ENCODE results near the gene BZW2.

Gene BZW2

DNA sequence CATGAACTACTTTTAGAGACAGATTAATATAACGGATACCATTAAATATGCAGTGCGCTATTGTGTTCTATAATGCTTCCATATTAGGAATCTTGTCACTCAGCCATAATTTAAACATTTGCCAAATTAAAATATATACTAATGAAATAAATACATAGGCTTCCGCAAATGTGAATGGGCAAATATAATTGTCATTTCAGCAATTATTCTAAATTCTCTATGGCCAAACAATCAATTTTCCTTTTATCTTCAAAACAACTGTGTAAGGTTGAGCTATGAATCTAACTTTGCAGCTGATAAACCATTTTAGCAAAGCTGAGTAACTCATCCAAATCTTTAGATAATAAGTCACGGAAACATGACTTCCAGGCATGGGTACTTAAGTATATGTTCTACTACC, 86.8 kb downstream of the BZW2 start:
- no peak overlapping the region for H3K4me3 ChIP-seq (ENCODE audit: control insufficient read depth, low read depth, low read length)
- DNase-seq (ENCODE audit: low read depth) = no peak
- TF ChIP-seq, protein P1, sequence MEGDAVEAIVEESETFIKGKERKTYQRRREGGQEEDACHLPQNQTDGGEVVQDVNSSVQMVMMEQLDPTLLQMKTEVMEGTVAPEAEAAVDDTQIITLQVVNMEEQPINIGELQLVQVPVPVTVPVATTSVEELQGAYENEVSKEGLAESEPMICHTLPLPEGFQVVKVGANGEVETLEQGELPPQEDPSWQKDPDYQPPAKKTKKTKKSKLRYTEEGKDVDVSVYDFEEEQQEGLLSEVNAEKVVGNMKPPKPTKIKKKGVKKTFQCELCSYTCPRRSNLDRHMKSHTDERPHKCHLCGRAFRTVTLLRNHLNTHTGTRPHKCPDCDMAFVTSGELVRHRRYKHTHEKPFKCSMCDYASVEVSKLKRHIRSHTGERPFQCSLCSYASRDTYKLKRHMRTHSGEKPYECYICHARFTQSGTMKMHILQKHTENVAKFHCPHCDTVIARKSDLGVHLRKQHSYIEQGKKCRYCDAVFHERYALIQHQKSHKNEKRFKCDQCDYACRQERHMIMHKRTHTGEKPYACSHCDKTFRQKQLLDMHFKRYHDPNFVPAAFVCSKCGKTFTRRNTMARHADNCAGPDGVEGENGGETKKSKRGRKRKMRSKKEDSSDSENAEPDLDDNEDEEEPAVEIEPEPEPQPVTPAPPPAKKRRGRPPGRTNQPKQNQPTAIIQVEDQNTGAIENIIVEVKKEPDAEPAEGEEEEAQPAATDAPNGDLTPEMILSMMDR (conservative IDR thresholded peaks at IDR 0.05; ENCODE audit: control insufficient read depth, insufficient read depth, low read depth, low read length) = no peak

DNA sequence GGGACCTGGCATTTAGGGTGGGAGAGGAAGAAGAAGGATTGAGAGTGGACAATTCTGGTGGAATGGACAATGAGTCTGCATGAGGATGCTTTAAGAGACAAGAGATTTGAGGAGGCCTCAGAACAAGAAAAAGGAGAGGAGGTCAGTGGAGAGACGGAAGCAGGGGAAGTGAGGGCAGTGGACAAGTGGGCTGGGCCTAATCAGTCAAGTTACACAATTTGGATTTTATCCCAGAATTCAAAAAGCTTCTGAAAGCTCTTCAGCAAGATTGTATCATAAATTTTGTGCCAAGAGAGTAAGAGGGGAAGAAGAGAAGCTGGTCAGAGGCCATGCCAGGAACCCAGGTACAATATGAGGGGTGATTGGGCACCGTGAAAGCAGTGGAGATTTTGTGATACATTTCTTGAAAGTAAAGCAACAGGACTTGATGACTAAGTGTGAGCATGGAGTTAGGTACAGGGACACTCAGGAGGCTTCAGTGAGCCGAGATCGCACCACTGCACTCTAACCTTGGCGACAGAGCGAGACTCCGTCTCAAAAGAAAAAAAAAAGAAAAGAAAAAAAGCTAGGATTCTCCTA, 88.3 kb downstream of the BZW2 start:
- DNase-seq (ENCODE audit: low read depth) = no peak
- TF ChIP-seq, protein P1 (conservative IDR thresholded peaks at IDR 0.05; ENCODE audit: control insufficient read depth, insufficient read depth, low read depth, low read length) = no peak
- H3K4me3 ChIP-seq (ENCODE audit: control insufficient read depth, low read depth, low read length) = no peak overlapping the region

DNA sequence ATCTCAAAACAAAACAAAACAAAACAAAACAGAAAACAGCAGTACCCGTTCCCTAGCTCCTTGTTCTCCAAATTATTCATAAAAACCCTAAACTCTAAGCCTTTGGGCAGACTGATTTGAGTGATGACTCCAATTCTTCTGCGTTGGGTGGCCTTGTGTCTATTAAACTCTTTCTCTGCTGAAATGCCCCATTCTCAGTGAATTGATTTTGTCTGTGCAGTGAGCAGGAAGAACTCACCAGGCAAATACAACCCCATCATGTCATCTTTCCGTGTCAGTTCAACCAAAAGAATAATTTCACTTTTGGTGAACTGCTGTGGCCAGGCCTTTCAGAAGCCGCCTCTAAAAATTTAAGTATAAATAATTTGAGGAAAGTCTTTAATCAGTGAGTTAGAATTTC, 89.0 kb downstream of the BZW2 start:
- no peak overlapping the region for H3K4me3 ChIP-seq (ENCODE audit: control insufficient read depth, low read depth, low read length)
- TF ChIP-seq, protein P1 (conservative IDR thresholded peaks at IDR 0.05; ENCODE audit: control insufficient read depth, insufficient read depth, low read depth, low read length) = no peak
- no peak for DNase-seq (ENCODE audit: low read depth)

DNA sequence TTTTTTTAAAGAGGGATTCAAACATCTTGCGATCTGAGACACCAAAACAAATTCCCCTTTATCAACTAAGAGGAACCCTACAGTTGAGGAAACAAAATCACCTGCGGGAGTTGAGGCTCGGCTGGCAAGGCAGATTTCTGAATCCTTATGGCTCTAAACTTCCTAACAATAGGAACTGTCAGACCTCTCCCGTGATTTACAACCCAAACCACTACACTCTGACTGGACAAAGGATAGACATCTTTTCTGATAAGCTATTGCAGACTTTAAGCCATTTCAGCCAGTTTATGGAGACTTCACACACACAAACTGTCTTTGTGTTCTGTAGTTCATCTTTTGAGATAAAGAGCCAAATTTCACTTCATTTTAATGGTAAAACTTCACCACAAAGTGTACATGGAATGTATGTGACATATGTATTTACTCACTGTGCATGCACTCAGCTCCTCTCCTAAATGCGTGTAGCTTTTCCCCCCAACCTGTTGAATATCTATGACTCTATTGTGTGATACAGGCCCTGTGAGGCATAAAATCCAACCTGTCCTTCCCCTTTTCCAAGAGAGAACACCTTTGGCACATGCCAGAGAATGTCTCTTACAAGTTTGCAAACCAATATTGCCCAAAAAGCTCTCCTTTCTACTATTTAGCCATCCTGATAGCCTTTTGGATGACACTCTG, 92.2 kb downstream of the BZW2 start:
- no peak overlapping the region for H3K4me3 ChIP-seq (ENCODE audit: control insufficient read depth, low read depth, low read length)
- TF ChIP-seq, protein P1 (conservative IDR thresholded peaks at IDR 0.05; ENCODE audit: control insufficient read depth, insufficient read depth, low read depth, low read length) = no peak
- DNase-seq (ENCODE audit: low read depth) = no peak

DNA sequence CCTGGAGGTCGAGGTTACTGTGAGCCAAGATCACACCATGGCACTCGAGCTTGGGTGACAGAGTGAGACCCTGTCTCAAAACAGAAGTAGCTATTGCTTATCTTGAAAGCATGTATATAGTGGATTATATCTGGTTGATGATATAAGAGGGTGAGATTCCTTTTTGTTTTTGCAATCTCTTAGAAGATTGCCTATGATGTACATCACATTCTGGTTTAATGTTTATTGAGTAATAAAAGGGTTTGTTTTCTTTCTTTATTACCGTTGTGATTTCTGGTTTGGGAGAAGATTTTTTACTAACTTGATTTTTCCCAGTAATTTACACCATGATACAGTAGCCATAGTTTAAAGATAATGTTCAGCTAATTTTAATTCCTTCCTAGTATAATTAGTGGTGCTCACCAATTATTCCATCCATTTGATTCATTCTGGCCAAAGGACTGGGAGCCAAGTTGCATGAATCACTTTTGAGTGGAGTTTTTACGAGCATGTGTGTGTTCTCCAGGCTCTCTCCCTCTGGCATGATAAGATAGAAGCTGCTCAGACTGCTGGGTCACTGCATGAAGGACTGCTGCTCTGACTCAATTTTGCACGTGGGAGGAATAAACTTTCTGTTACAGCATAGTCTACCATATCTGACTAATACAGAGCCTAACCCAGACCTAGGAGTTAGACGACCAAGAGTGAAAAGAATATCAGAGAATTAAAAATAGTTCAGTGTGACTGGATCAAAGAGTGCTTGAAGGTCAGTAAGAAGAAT, 94.1 kb downstream of the BZW2 start:
- peak; percentile 98 for DNase-seq (ENCODE audit: low read depth)
- H3K4me3 ChIP-seq (ENCODE audit: control insufficient read depth, low read depth, low read length) = no peak overlapping the region
- TF ChIP-seq, protein P1 (conservative IDR thresholded peaks at IDR 0.05; ENCODE audit: control insufficient read depth, insufficient read depth, low read depth, low read length) = no peak

DNA sequence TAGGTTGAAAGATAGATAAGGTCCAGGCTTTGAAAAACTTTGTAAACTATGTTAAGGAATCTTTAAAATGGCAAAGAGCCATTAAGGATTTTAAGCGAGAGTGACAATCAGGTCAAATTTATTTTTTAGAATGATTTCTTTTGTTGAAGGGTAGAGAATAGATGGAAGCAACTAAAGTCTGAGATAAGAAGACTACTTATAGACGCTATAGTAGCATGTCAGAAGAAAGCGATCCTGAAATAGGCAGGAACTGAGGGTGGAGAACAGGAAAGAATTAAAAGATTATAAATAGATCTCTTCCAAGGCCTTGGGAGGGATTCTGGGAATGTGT, 94.6 kb downstream of the BZW2 start:
- DNase-seq (ENCODE audit: low read depth) = no peak
- no peak overlapping the region for H3K4me3 ChIP-seq (ENCODE audit: control insufficient read depth, low read depth, low read length)
- TF ChIP-seq, protein P1 (conservative IDR thresholded peaks at IDR 0.05; ENCODE audit: control insufficient read depth, insufficient read depth, low read depth, low read length) = no peak

Measured in fibroblast of mammary gland (primary cell).